Ureter (tissue), 1 donor: Measurements from ENCODE around the gene TCAF1. TPM values are rescaled to one million over a fixed set of nuclear protein-coding genes. Genes with fewer than 3 reads are reported as not detected.

Source experiments
- total RNA-seq: library from RNA; stranded (reverse); gene quantifications from one replicate; pipeline ENCODE4 v1.2.4, GENCODE V29; 2023
- donor health status: DM: yes; HTN: yes; CAD: no.

The TCAF1 gene
- total RNA-seq, 1 donor from 2014 or later = 40.6 TPM

Other genes with a start within 250 kb of the TCAF1 start
- 3.1 TPM for gene CTAGE6, start 144.5 kb downstream of the TCAF1 start, total RNA-seq
- not detected for gene OR2F2, start 33.1 kb upstream of the TCAF1 start, total RNA-seq
- gene OR2F1, start 52.7 kb upstream of the TCAF1 start, total RNA-seq = not detected
- not detected for gene OR6B1, start 98.1 kb upstream of the TCAF1 start, total RNA-seq
- not detected for gene OR2A5, start 146.8 kb upstream of the TCAF1 start, total RNA-seq
- not detected for gene OR2A25, start 167.6 kb upstream of the TCAF1 start, total RNA-seq
- gene OR2A12, start 184.1 kb upstream of the TCAF1 start, total RNA-seq = not detected
- gene OR2A2, start 207.4 kb upstream of the TCAF1 start, total RNA-seq = not detected
- not detected for gene OR2A14, start 221.0 kb upstream of the TCAF1 start, total RNA-seq